HepG2 (cell line): ENCODE measurements around the gene NRAP.

ENCODE experiments used
- NCOA5 ChIP-seq: sonication (generic); formaldehyde crosslinking; IDR thresholded peaks from 2 replicates; pipeline ENCODE4 v1.4.0; 2020; ENCODE audit warnings: missing genetic modification reagents
- ZBTB8A ChIP-seq: sonication (generic); formaldehyde crosslinking; IDR thresholded peaks from 2 replicates; pipeline ENCODE4 v1.4.0; 2020; ENCODE audit warnings: mild to moderate bottlenecking, low read depth, missing genetic modification reagents, borderline replicate concordance
- ZNF878 ChIP-seq: sonication (generic); formaldehyde crosslinking; IDR thresholded peaks from 2 replicates; pipeline ENCODE4 v1.8.1; 2023; ENCODE audit warnings: mild to moderate bottlenecking, missing genetic modification reagents, moderate library complexity
- TF ChIP-seq, protein P1 (sequence below): sonication (generic); formaldehyde crosslinking; IDR thresholded peaks from 2 replicates; pipeline ENCODE4 v1.8.1; 2023; ENCODE audit warnings: missing genetic modification reagents, inconsistent platforms, borderline replicate concordance

DNA sequence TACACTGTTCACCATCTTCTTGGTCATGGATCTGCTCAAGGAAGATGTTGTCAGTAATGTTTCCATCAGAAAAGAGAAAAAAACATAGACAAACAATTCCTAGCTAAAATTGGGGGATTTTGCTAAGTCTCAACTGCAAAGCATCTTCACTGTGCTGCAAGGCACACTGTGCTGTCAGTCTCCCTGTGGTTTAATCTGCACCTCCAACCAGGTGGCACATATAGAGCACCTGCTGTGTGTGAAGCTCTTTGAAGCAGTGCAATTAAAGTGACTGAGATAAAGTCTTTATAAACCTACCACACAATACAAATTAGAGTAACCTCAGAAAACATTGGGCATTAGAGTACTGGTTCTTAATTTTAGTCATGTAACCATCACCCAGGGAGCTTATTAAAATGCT lies 6.3 kb downstream of the NRAP start:
- TF ChIP-seq, protein P1, sequence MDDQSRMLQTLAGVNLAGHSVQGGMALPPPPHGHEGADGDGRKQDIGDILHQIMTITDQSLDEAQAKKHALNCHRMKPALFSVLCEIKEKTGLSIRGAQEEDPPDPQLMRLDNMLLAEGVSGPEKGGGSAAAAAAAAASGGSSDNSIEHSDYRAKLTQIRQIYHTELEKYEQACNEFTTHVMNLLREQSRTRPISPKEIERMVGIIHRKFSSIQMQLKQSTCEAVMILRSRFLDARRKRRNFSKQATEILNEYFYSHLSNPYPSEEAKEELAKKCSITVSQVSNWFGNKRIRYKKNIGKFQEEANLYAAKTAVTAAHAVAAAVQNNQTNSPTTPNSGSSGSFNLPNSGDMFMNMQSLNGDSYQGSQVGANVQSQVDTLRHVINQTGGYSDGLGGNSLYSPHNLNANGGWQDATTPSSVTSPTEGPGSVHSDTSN (CRISPR knock-in tag), result no peak
- TF ChIP-seq NCOA5 (CRISPR knock-in tag) (no peak), ZNF878 (CRISPR knock-in tag) (no peak), ZBTB8A (no peak)
